Neural cell (in vitro differentiated cells): ENCODE measurements around the gene CADM3. TPM values are rescaled to one million over a fixed set of nuclear protein-coding genes. Genes with fewer than 3 reads are reported as not detected.

ENCODE experiments used
- H2AFZ ChIP-seq: fragments of 200-600, 300-800 bp; sonication (generic), shearing (Covaris generic); 2 replicates; pipeline ENCODE4 v1.6.0; 2014; ENCODE audit warnings: low read depth, mild to moderate bottlenecking, antibody characterized with exemption, low read length, moderate library complexity
- H3F3A ChIP-seq: fragments of 200-600 bp; shearing (Covaris generic); 2 replicates; pipeline ENCODE4 v1.6.1; 2016; ENCODE audit warnings: mild to moderate bottlenecking, moderate library complexity, mixed read lengths, antibody characterized with exemption, low read length; ENCODE audit not compliant: insufficient read depth, poor library complexity, severe bottlenecking
- H3K27ac ChIP-seq: fragments of 200-600, 300-800 bp; sonication (generic), shearing (Covaris generic); 2 replicates; pipeline ENCODE4 v1.5.1; 2014; ENCODE audit warnings: mild to moderate bottlenecking, low read length, moderate library complexity
- H3K27me3 ChIP-seq: fragments of 300-800, 200-600 bp; sonication (generic), shearing (Covaris generic); 2 replicates; pipeline ENCODE4 v1.6.0; 2014; ENCODE audit warnings: mild to moderate bottlenecking, low read depth, low read length, moderate library complexity; ENCODE audit not compliant: insufficient read depth
- H3K36me3 ChIP-seq: fragments of 300-800, 200-600 bp; sonication (generic), shearing (Covaris generic); 2 replicates; pipeline ENCODE4 v1.5.1; 2014; ENCODE audit warnings: mild to moderate bottlenecking, antibody characterized with exemption, low read length, moderate library complexity; ENCODE audit not compliant: insufficient read depth
- H3K4me2 ChIP-seq: fragments of 300-800, 200-600 bp; sonication (generic), shearing (Covaris generic); 2 replicates; pipeline ENCODE4 v1.6.0; 2014; ENCODE audit warnings: mild to moderate bottlenecking, low read length
- H3K4me3 ChIP-seq: fragments of 300-800, 200-600 bp; sonication (generic), shearing (Covaris generic); 2 replicates; pipeline ENCODE4 v1.5.1; 2014; ENCODE audit warnings: mild to moderate bottlenecking, low read length, moderate library complexity
- H3K79me2 ChIP-seq: fragments of 200-600 bp; shearing (Covaris generic); replicated peaks from 2 replicates; pipeline ENCODE4 v1.6.0; 2014; ENCODE audit warnings: mild to moderate bottlenecking, low read length, moderate library complexity; ENCODE audit not compliant: insufficient read depth
- H3K9ac ChIP-seq: fragments of 300-800, 200-600 bp; sonication (generic), shearing (Covaris generic); 2 replicates; pipeline ENCODE4 v1.6.1; 2016; ENCODE audit warnings: mild to moderate bottlenecking, low read length, mixed read lengths
- H3K9me2 ChIP-seq: fragments of 200-600 bp; shearing (Covaris generic); 2 replicates; pipeline ENCODE4 v1.6.1; 2016; ENCODE audit warnings: mild to moderate bottlenecking, low read length, mixed read lengths; ENCODE audit not compliant: insufficient read depth
- H3K9me3 ChIP-seq: fragments of 200-600, 300-800 bp; sonication (generic), shearing (Covaris generic); 2 replicates; pipeline ENCODE4 v1.6.1; 2016; ENCODE audit warnings: mild to moderate bottlenecking, mixed run types, low read length, moderate library complexity, mixed read lengths
- H4K20me1 ChIP-seq: fragments of 200-600 bp; shearing (Covaris generic); 2 replicates; pipeline ENCODE4 v1.6.1; 2016; ENCODE audit warnings: mild to moderate bottlenecking, mixed run types; ENCODE audit not compliant: insufficient read depth
- CTCF ChIP-seq: fragments of 450-650 bp; IDR thresholded peaks from 2 replicates; pipeline ENCODE4 v1.5.1; 2014; ENCODE audit warnings: antibody characterized with exemption, mild to moderate bottlenecking, moderate library complexity; ENCODE audit not compliant: poor library complexity, severe bottlenecking
- EP300 ChIP-seq: fragments of 450-650 bp; conservative IDR thresholded peaks from 2 replicates; pipeline ENCODE4 v1.6.1; 2014; ENCODE audit warnings: antibody characterized with exemption, mild to moderate bottlenecking, moderate library complexity; ENCODE audit not compliant: poor library complexity, severe bottlenecking
- EZH2 ChIP-seq: fragments of 200-600, 300-800 bp; shearing (Covaris generic), sonication (generic); IDR thresholded peaks from 2 replicates; pipeline ENCODE4 v1.6.1; 2014; ENCODE audit warnings: antibody characterized with exemption, low read length, borderline replicate concordance, mild to moderate bottlenecking; ENCODE audit not compliant: insufficient read depth, poor library complexity, severe bottlenecking
- MXI1 ChIP-seq: fragments of 450-650 bp; conservative IDR thresholded peaks from 2 replicates; pipeline ENCODE4 v1.6.1; 2014; ENCODE audit warnings: antibody characterized with exemption, mild to moderate bottlenecking; ENCODE audit not compliant: poor library complexity, severe bottlenecking
- POLR2AphosphoS5 ChIP-seq: IDR thresholded peaks from 2 replicates; pipeline ENCODE4 v1.6.1; 2012
- RAD21 ChIP-seq: fragments of 450-650 bp; conservative IDR thresholded peaks from 2 replicates; pipeline ENCODE4 v1.6.1; 2014; ENCODE audit warnings: antibody characterized with exemption, mild to moderate bottlenecking, moderate library complexity
- SMC3 ChIP-seq: fragments of 450-650 bp; conservative IDR thresholded peaks from 2 replicates; pipeline ENCODE4 v1.6.1; 2014; ENCODE audit warnings: antibody characterized with exemption, mild to moderate bottlenecking, moderate library complexity; ENCODE audit not compliant: poor library complexity
- TAF1 ChIP-seq: IDR thresholded peaks from 2 replicates; pipeline ENCODE4 v1.6.1; 2012; ENCODE audit warnings: low read depth
- polyA plus RNA-seq: library from polyadenylated mRNA; depleted of rRNA; stranded (reverse); fragments of >200 nt; gene quantifications from 2 replicates; pipeline ENCODE4 v1.2.3, GENCODE V29; 2014
- TF ChIP-seq, protein P1 (sequence below): IDR thresholded peaks from 2 replicates; pipeline ENCODE4 v1.6.1; 2012; ENCODE audit warnings: borderline replicate concordance

CADM3 gene
- polyA plus RNA-seq, 1 donor from 2014 or later: 81.7 TPM

GRCh38 chr1:159208175-159208825, 36.9 kb downstream of the CADM3 start:
- H3K9me2 ChIP-seq: no peaks in the 10 kb centered on the region
- peak overlapping the region; percentile 53 for H3K4me3 ChIP-seq
- H3K79me2 ChIP-seq: no peaks in the 10 kb centered on the region
- no peaks in the 10 kb centered on the region for H3K9me3 ChIP-seq
- TF ChIP-seq CTCF (no peak), POLR2AphosphoS5 (no peak), EZH2 (no peak), TAF1 (no peak), EP300 (no peak), RAD21 (no peak), MXI1 (no peak)
- TF ChIP-seq, protein P1, sequence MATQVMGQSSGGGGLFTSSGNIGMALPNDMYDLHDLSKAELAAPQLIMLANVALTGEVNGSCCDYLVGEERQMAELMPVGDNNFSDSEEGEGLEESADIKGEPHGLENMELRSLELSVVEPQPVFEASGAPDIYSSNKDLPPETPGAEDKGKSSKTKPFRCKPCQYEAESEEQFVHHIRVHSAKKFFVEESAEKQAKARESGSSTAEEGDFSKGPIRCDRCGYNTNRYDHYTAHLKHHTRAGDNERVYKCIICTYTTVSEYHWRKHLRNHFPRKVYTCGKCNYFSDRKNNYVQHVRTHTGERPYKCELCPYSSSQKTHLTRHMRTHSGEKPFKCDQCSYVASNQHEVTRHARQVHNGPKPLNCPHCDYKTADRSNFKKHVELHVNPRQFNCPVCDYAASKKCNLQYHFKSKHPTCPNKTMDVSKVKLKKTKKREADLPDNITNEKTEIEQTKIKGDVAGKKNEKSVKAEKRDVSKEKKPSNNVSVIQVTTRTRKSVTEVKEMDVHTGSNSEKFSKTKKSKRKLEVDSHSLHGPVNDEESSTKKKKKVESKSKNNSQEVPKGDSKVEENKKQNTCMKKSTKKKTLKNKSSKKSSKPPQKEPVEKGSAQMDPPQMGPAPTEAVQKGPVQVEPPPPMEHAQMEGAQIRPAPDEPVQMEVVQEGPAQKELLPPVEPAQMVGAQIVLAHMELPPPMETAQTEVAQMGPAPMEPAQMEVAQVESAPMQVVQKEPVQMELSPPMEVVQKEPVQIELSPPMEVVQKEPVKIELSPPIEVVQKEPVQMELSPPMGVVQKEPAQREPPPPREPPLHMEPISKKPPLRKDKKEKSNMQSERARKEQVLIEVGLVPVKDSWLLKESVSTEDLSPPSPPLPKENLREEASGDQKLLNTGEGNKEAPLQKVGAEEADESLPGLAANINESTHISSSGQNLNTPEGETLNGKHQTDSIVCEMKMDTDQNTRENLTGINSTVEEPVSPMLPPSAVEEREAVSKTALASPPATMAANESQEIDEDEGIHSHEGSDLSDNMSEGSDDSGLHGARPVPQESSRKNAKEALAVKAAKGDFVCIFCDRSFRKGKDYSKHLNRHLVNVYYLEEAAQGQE: no peak
- H3K4me2 ChIP-seq: peak overlapping the region; percentile 80
- no peaks in the 10 kb centered on the region for H3K36me3 ChIP-seq
- H3K27ac ChIP-seq: no peak overlapping the region
- peak overlapping the region; percentile 9 for H3K9ac ChIP-seq
- no peaks in the 10 kb centered on the region for H3K27me3 ChIP-seq
- no peaks in the 10 kb centered on the region for H4K20me1 ChIP-seq
- H3F3A ChIP-seq: no peaks in the 10 kb centered on the region
- H2AFZ ChIP-seq: no peak overlapping the region

- no peaks in the 10 kb centered on the region for H3K79me2 ChIP-seq
- no peaks in the 10 kb centered on the region for H4K20me1 ChIP-seq
- H3K36me3 ChIP-seq: no peaks in the 10 kb centered on the region
- H3K9me2 ChIP-seq: no peaks in the 10 kb centered on the region
- no peak for TF ChIP-seq TAF1
- no peak for TF ChIP-seq MXI1
- TF ChIP-seq EZH2: no peak
- no peak for TF ChIP-seq EP300
- TF ChIP-seq RAD21: no peak
- no peak for TF ChIP-seq POLR2AphosphoS5
- no peak for TF ChIP-seq SMC3
- TF ChIP-seq, protein P1: no peak
- TF ChIP-seq CTCF: no peak
- H3K27ac ChIP-seq: no peak overlapping the region
- H3K4me2 ChIP-seq: no peak overlapping the region
- no peaks in the 10 kb centered on the region for H3K9me3 ChIP-seq
- no peaks in the 10 kb centered on the region for H3K27me3 ChIP-seq
- no peaks in the 10 kb centered on the region for H3F3A ChIP-seq
- no peak overlapping the region for H2AFZ ChIP-seq
- H3K9ac ChIP-seq: no peak overlapping the region
- H3K4me3 ChIP-seq: no peak overlapping the region
Measured at GRCh38 chr1:159209061-159209460, 37.6 kb downstream of the CADM3 start.
